DND-41 (cell line): ENCODE measurements around the gene GYS2.

Experiments used
- EZH2 ChIP-seq: IDR thresholded peaks from 3 replicates; pipeline ENCODE4 v1.6.1; 2012; ENCODE audit warnings: borderline replicate concordance, low read depth, mild to moderate bottlenecking, moderate library complexity, low read length, inconsistent platforms; ENCODE audit not compliant: severe bottlenecking
- TF ChIP-seq, protein P1 (sequence below): IDR thresholded peaks from 2 replicates; pipeline ENCODE4 v1.5.1; 2012; ENCODE audit warnings: borderline replicate concordance, low read length, moderate library complexity, mild to moderate bottlenecking; ENCODE audit not compliant: poor library complexity, severe bottlenecking; ENCODE audit errors: extremely low read depth

DNA sequence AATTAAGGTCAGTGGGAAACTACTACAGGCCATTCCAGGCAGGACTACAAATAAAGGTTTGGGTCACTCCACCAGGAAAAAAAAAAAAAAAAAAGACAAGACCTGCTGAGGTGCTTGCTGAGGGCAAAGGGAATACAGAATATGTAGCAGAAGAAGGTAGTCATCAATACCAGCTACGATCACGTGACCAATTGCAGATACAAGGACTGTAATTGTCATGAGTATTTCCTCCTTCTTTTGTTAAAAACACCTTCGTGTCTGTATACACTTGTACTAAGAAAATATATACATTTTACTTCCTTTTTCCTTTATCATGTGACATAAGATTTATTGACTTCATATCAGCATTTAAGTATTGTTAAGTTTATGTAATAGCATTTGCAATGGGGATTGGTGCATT lies 19.2 kb downstream of the GYS2 start:
- TF ChIP-seq, protein P1, sequence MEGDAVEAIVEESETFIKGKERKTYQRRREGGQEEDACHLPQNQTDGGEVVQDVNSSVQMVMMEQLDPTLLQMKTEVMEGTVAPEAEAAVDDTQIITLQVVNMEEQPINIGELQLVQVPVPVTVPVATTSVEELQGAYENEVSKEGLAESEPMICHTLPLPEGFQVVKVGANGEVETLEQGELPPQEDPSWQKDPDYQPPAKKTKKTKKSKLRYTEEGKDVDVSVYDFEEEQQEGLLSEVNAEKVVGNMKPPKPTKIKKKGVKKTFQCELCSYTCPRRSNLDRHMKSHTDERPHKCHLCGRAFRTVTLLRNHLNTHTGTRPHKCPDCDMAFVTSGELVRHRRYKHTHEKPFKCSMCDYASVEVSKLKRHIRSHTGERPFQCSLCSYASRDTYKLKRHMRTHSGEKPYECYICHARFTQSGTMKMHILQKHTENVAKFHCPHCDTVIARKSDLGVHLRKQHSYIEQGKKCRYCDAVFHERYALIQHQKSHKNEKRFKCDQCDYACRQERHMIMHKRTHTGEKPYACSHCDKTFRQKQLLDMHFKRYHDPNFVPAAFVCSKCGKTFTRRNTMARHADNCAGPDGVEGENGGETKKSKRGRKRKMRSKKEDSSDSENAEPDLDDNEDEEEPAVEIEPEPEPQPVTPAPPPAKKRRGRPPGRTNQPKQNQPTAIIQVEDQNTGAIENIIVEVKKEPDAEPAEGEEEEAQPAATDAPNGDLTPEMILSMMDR: no peak
- TF ChIP-seq EZH2: no peak
